ENCODE data around the gene CFP.

CFP gene

DNA sequence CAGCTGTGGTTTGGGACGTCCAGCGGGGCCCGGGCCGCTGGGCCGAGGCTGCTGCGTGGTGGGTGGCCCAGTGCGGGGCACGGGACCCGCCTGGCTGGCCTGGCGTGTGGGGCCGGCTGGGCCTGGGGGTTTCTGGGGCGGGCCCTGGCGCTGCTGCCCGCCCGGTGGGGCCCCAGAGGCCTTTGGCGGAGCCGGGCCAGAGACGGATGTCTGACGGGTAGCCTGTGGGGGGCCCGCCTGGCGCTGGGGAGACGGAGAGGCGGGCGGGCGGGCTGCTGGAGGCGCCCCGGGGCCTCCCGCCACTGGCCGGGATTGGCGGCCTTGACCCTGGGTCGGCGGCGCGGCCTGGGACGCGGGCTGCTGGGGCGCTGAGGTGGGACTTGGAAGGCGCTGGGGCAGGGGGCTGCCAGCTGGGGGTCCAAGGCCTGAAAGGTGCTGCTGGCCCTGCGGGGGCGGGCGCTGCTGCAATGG is 55.6 kb downstream of the CFP start:
- no peak for DNase-seq

DNA sequence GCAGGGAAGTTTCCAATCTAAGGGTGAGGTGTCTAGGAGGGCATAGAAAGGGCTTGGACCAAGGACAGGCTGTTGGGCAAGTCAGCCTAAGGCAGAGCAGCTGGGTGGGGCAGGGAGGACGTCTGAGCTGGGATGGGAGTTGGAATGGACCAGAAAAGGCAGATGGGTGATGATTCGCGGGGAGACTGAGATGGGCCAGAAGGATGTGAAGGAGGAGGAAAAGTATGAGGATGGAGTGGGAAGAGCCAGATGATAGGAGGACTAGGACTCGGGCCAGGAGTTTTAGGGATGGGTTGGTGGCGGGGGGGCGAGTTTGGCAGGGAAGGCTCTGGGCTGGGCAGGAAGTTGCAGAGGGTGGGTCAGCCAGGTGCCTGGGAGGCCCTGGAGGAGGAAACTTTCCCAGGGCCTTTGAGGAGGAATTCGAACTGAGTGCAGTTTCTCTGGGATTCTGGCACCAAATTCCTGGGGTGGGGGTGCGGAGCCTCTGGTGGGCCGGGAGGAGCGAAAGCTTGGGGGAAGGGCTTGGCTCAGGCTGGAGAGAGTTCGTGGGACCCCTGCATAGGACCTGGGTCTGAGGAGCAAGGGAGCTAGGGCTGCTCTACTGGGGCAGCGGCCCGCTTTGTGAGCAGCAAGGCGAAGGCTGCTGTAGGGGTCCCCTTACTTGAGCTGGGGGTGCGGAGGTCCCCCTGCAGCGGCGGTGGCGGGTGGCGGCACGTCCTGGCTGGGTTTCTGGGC is 56.2 kb downstream of the CFP start:
- DNase-seq = peak; percentile 74

Measured in fibroblast of skin of abdomen (primary cell).